Mucosa of stomach (tissue), 1 donor: ENCODE data around the gene BOK.
"Not testable (repeated sequence)": the region's sequence is repeated elsewhere in the genome, so short reads cannot be mapped to it uniquely, and the experiment has no call there.

Experiments used
- H3K27me3 ChIP-seq: one replicate; pipeline ENCODE4 v1.7.0; 2013; ENCODE audit warnings: mild to moderate bottlenecking, low read length; ENCODE audit not compliant: control insufficient read depth, insufficient read depth
- H3K36me3 ChIP-seq: one replicate; pipeline ENCODE4 v1.7.0; 2013; ENCODE audit warnings: low read length; ENCODE audit not compliant: control insufficient read depth, insufficient read depth
- H3K4me1 ChIP-seq: one replicate; pipeline ENCODE4 v1.7.0; 2013; ENCODE audit warnings: mild to moderate bottlenecking, low read length; ENCODE audit not compliant: control insufficient read depth, insufficient read depth
- H3K4me3 ChIP-seq: one replicate; pipeline ENCODE4 v1.7.0; 2013; ENCODE audit warnings: low read length
- H3K9ac ChIP-seq: one replicate; pipeline ENCODE4 v1.7.0; 2013; ENCODE audit warnings: mild to moderate bottlenecking, low read length, moderate library complexity
- H3K9me3 ChIP-seq: one replicate; pipeline ENCODE4 v1.7.0; 2013; ENCODE audit warnings: mild to moderate bottlenecking, low read length, moderate library complexity; ENCODE audit not compliant: control insufficient read depth
- donor health status: Pancreatic carcinoma.

BOK gene

GRCh38 chr2:241586564-241587264 is 28.2 kb downstream of the BOK start:
- peaks cover 8% of the 10 kb centered on the region for H3K36me3 ChIP-seq
- peaks cover 10% of the 10 kb centered on the region for H3K9me3 ChIP-seq
- no peaks in the 10 kb centered on the region for H3K4me1 ChIP-seq
- H3K9ac ChIP-seq = no peak overlapping the region
- no peak overlapping the region for H3K4me3 ChIP-seq
- no peaks in the 10 kb centered on the region for H3K27me3 ChIP-seq

DNA sequence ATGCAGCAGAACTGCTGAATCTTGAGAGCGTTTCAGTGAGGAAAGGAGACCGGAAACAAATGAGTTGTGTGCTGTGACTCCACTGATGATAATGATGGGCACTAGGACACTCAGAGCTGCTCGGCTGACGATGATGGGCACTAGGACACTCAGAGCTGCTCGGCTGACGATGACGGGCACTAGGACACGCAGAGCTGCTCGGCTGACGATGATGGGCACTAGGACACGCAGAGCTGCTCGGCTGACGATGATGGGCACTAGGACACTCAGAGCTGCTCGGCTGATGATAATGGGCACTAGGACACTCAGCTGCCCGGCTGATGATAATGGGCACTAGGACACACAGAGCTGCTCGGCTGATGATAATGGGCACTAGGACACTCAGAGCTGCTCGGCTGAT is 31.3 kb downstream of the BOK start:
- not testable (repeated sequence) for H3K27me3 ChIP-seq, H3K9ac ChIP-seq, H3K9me3 ChIP-seq, H3K36me3 ChIP-seq, H3K4me1 ChIP-seq, H3K4me3 ChIP-seq

GRCh38 chr2:241590496-241591455 is 32.2 kb downstream of the BOK start:
- not testable (repeated sequence) for H3K9ac ChIP-seq, H3K4me1 ChIP-seq, H3K4me3 ChIP-seq, H3K9me3 ChIP-seq, H3K27me3 ChIP-seq, H3K36me3 ChIP-seq

DNA sequence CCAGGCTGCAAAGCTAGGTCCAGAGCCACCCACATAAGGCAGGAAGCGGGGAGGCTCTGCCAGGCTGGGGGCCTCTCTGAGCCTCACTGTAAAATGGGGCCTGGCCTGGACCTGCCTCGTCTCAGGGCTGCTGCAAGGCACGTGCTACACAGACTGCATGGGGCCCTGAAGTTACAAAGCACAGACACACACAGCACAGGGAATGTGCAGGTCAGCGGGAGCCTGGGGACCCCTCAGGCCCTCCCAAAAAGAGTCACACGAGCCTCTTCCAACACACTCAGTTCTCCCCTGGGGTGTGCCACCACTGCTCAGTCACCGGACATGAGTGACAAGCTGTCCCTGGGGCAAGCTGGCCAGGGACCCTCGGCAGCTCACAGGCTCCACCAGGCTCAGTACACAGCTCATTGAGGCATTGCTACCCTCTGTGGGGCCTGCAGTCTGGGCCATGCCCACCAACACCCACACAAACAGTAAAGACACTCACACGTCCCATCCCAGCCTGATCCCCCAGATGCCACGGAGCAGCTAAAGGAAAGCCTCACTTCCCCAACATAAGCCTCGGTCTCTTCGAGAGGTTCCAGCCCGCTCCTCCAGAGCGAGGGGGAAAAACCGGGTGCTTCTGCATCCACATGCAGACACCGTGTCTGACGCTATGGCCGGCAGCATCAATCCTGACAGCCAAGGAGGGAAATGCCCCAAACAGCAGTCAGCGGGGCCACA is 33.7 kb downstream of the BOK start:
- Histone ChIP-seq H3K9me3 (peaks cover under 1% of the 10 kb centered on the region), H3K36me3 (no peaks in the 10 kb centered on the region), H3K4me3 (no peak overlapping the region), H3K9ac (no peak overlapping the region), H3K4me1 (no peaks in the 10 kb centered on the region), H3K27me3 (no peaks in the 10 kb centered on the region)

- Histone ChIP-seq H3K36me3 (no peaks in the 10 kb centered on the region), H3K4me1 (no peaks in the 10 kb centered on the region), H3K4me3 (no peak overlapping the region), H3K27me3 (no peaks in the 10 kb centered on the region), H3K9ac (no peak overlapping the region), H3K9me3 (no peaks in the 10 kb centered on the region)
These were observed 34.7 kb downstream of the BOK start for GRCh38 chr2:241593271-241593670.

GRCh38 chr2:241595600-241596140 is 37.1 kb downstream of the BOK start:
- no peaks in the 10 kb centered on the region for H3K27me3 ChIP-seq
- no peaks in the 10 kb centered on the region for H3K4me1 ChIP-seq
- no peaks in the 10 kb centered on the region for H3K36me3 ChIP-seq
- H3K9ac ChIP-seq = no peak overlapping the region
- no peak overlapping the region for H3K4me3 ChIP-seq
- H3K9me3 ChIP-seq = no peaks in the 10 kb centered on the region

GRCh38 chr2:241597561-241597960 is 39.0 kb downstream of the BOK start:
- Histone ChIP-seq H3K4me3 (no peak overlapping the region), H3K4me1 (no peaks in the 10 kb centered on the region), H3K36me3 (no peaks in the 10 kb centered on the region), H3K9me3 (no peaks in the 10 kb centered on the region), H3K9ac (no peak overlapping the region), H3K27me3 (no peaks in the 10 kb centered on the region)

DNA sequence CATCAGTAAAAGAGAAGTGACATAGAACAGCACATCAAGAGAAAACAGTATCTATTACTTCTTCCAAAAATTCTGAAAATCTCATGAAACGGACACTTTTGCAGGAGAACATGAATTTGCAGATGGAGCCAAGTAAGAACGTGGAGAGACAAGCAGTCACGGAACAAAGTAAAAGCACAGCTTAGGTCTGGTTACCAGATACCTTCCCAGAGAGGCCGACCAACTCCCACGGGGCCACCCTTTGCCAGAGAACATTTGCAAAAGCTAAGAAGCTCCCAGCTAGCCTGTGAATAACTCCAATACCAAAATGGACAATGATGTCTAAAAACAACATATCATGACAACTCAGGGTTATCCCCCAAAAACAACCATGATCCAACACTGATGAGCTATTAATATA is 39.5 kb downstream of the BOK start:
- no peaks in the 10 kb centered on the region for H3K4me1 ChIP-seq
- H3K4me3 ChIP-seq = no peak overlapping the region
- no peaks in the 10 kb centered on the region for H3K9me3 ChIP-seq
- H3K27me3 ChIP-seq = no peaks in the 10 kb centered on the region
- H3K36me3 ChIP-seq = no peaks in the 10 kb centered on the region
- no peak overlapping the region for H3K9ac ChIP-seq

GRCh38 chr2:241598487-241598886 is 39.9 kb downstream of the BOK start:
- H3K9ac ChIP-seq = no peak overlapping the region
- no peaks in the 10 kb centered on the region for H3K9me3 ChIP-seq
- no peaks in the 10 kb centered on the region for H3K27me3 ChIP-seq
- H3K4me1 ChIP-seq = no peaks in the 10 kb centered on the region
- no peaks in the 10 kb centered on the region for H3K36me3 ChIP-seq
- H3K4me3 ChIP-seq = no peak overlapping the region

GRCh38 chr2:241599615-241600014 is 41.1 kb downstream of the BOK start:
- no peaks in the 10 kb centered on the region for H3K27me3 ChIP-seq
- no peaks in the 10 kb centered on the region for H3K36me3 ChIP-seq

DNA sequence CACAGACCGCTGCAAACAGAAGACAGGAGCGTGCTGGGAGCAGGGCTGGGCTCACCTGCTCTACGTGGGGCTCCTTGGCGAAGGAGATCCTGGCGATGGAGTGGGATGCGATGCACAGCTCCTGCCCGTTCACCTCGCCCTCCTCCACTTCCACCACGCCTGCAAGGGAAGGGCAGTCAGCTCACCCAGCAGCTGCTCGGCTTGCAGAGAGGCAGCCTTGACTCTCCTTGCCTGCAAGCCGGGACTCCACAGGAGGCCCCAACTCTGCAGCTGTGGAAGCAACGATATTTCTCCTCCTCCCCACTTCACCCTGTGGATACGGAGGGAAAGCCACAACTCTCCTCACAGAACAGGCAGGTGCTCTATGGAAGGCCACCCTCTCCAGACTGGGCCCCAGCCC is 43.3 kb downstream of the BOK start:
- Histone ChIP-seq H3K36me3 (no peaks in the 10 kb centered on the region), H3K9ac (no peak overlapping the region), H3K4me1 (no peaks in the 10 kb centered on the region), H3K4me3 (no peak overlapping the region), H3K27me3 (no peaks in the 10 kb centered on the region), H3K9me3 (no peaks in the 10 kb centered on the region)

More at GRCh38 chr2:241599615-241600014, 41.1 kb downstream of the BOK start:
- Histone ChIP-seq H3K9ac (no peak overlapping the region), H3K4me1 (no peaks in the 10 kb centered on the region), H3K4me3 (no peak overlapping the region), H3K9me3 (no peaks in the 10 kb centered on the region)

DNA sequence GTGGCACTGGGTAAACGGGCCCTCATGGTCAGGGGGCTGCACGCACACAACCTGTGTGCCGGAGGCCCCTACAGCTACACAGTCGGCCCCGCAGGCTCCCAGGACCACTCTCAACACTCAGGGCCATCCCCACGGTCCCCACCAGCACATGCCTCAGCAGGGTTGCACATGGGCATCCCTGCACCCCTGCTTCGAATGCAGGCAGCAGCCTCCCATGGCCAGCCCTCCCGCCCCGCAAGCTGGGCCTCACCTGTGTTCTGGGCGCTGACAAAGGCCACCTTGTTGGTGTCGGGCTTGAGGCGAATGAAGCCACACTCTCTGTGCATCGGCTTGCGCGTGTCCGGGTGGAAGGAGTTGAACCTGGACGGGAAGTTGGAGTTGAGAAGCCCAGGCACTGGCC is 44.2 kb downstream of the BOK start:
- H3K4me3 ChIP-seq = no peak overlapping the region
- H3K4me1 ChIP-seq = no peaks in the 10 kb centered on the region
- no peaks in the 10 kb centered on the region for H3K9me3 ChIP-seq
- H3K36me3 ChIP-seq = no peaks in the 10 kb centered on the region
- H3K27me3 ChIP-seq = no peaks in the 10 kb centered on the region
- no peak overlapping the region for H3K9ac ChIP-seq
